D341Med (cell line): ENCODE measurements around the gene VKORC1L1.
A peak's percentile ranks its signal among the peaks of the same experiment; 100 is the strongest.
"Not testable (repeated sequence)": the region's sequence is repeated elsewhere in the genome, so short reads cannot be mapped to it uniquely, and the experiment has no call there.

Experiments used
- DNase-seq: peaks from one replicate; pipeline ENCODE4 v3.0.0; 2012; ENCODE audit warnings: low spot score

VKORC1L1 gene

GRCh38 chr7:65978891-65979582 is 106.2 kb downstream of the VKORC1L1 start:
- no peak for DNase-seq

DNA sequence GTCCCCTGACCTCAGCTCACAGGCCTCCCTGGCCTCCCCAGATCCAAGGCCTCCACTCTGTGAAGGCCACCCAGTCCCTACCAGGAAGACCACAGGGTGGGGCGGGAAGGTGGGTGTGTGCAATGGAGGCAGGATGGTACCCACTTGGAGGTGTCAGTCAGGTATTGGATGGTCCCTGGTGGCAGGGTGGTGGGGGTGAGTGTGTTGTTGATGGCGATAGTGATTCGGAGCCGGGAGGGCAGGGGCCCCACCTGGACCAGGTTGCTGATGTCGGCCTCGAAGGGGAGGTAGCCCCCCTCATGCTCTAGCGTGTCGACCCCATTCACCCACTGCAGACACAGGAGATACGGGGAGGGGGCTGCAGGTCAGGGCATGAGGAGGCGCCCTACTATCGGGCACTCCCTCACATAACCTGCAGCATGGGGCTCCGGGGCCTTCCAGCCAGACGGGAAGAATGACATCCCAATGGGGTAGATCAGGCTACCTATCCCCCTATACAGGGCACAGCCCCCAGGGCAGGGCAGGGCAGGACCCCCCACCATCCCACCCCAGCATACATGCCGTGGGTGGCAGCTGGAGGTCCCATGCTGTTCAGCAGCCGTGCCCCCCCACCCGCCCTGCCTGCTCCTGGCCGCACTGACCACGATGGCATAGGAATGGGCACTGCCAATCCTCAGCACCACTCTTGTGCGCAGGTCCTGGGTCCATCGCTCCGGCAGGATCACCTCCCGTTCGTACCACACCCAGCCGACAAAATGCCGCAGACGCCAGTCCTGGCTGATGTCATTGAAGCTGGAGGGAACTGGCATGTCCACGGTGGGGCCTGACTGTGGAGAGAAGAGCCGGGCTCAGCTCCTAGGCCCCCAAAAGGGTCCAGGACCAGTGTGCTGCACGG is 107.0 kb downstream of the VKORC1L1 start:
- no peak for DNase-seq

DNA sequence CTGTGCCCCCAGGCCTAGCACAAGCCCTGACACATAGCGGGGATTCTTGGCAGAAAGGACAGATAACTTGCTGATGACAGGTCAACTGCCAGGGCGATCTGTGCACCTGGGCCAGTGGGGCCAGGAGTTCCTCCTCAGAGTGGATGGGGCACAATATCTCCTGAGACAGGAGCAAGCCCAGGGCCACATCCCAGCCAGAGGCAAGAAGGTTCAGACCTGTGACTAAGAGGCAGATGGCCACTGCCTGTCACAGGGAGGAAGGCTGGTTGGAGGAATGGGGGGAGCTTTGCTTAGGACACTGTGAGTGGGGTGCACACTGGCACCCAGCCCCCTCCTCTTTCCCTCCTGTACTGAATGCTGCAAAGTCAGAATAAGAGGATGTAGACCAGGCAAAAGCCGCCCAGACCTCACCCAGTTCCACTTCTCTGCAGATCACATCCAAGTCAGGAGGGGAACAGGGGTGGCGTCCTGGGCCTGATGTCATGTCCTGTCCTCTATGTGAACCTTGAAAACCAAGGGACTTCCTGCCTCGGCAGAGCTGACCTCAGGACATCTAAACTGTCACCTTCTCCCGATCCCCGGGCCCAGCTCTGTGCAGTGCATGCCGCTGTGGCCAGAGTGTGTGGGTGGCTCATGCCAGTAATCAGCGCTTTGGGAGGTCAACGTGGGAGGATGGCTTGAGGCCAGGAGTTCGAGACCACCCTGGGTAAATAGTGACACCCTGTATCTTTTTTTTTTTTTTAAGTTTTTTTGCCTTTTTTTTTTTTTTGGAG is 107.8 kb downstream of the VKORC1L1 start:
- no peak for DNase-seq

DNA sequence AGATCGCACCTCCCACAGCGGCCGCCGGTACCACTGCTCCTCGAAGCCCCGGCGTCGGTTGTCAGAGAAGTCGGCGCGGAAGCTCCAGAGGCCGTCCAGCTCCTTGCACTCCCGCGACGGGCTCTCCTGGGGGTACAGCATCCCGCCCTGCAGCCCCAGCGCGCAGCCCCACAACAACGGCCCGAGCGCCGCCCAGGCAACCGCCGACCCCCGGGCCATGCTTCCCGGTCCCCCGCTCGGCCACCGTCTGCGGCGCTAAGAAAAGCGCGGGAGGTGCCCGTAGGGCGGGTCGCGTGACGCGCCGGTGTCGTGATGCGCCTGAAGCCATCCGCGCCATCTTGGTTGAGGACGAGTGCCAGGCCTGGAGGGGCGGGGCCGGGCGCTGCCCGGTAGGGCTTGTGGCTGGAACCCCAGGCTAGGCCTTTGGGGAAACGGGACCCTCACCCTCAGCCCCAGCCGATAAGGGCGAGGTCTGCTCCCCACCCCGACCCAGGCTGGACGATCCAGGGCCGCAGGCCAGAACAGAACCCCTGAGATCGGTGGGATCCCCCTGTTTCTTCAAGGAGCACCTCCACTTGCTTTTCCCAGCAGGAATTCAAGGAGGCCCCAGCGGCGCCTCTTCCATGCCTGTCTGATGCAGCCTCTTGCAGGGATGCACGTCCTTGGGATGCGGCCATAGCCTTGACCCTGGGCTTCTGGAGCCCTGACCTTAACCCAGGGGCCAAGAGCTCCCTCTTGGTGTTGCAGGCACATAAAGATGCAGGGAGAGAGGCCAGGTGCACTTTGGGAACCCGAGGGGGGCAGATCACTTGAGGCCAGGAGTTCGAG is 109.3 kb downstream of the VKORC1L1 start, which contains the start of gene GUSB:
TSS of gene GUSB (minus strand) at position 249 of the 828 bp plus-strand sequence. CDS start at position 219, 30 bp downstream.
- DNase-seq = peak; percentile 98

DNA sequence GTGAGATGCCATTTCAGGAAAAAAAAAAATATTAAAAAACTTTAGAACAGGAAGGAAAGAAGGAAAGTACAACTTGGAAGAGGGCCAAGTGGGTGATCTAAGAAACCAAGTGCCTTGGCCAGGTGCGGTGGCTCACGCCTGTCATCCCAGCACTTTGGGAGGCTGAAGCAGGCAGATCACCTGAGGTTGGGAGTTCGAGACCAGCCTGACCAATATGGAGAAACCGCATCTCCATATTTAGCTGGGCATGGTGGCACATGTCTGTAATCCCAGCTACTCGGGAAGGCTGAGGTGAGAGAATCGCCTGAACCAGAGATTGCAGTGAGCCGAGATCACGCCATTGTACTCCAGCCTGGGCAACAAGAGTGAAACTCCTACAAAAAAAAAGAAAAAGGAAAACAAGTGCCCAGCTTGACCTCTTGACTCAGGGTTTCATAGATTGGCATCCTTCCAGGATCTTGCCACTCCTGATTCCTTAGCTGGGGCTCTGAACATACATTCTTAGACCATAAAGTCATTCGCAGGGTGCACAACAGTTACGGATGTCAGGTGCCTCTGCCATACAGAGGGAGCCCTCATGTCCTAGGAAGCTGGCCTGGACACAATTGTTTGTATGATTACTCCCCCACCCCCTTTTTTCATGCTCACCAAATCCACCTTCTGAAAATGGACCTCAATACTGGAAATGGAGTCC is 111.2 kb downstream of the VKORC1L1 start:
- DNase-seq = no peak

DNA sequence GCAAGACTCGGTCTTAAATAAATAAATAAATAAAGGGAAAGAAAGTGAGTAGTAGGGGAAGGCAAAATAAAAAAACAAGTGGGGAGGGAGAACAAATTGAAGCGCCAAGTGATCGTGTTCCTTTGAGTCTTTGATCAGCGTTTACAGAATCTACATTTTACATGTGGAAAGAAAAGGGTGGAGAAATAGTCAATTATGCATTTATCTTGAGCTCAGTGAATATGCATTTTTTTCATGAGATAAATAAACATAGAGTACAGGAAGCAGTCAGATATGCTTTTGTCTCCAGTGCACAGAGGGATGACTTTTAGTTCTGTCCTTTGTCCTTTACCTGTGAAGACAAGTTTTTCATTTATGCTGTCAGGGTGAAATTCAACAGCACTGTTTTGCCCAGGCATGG is 115.2 kb downstream of the VKORC1L1 start:
- no peak for DNase-seq

DNA sequence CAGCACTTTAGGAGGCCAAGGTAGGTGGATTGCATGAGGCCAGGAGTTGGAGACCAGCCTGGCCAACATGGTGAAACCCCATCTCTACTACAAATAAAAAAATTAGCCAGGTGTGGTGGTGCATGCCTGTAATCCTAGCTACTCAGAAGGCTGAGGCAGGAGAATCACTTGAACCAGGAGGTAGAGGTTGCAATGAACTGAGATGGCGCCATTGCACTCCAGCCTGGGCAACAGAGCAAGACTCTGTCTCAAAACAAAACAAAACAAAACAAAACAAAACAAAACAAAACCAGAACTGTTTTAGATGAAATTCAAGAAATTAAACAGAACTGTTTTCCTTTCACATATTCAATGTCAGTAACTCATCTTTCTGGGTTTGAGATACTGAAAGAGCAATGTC is 115.6 kb downstream of the VKORC1L1 start:
- DNase-seq = not testable (repeated sequence)

DNA sequence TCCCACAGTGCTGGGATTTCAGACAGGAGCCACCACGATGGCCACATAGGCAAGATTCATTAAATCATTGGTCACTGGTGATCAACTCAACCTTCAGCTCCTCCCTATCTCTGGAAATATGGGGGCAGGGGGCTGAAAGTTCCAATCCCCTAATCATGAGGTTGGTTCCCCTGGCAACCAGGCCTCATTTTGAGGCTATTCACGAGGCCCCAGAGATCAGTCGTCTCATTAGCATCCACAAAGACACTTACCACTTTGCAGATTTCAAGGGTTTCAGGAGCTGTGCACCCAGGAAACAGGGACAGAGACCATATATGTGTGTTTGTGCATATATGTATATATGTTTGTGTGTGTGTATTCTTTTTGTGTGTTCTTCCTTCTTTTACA is 116.8 kb downstream of the VKORC1L1 start:
- DNase-seq = no peak

- DNase-seq = not testable (repeated sequence)
These were observed 119.0 kb downstream of the VKORC1L1 start for GRCh38 chr7:65991829-65992228.

DNA sequence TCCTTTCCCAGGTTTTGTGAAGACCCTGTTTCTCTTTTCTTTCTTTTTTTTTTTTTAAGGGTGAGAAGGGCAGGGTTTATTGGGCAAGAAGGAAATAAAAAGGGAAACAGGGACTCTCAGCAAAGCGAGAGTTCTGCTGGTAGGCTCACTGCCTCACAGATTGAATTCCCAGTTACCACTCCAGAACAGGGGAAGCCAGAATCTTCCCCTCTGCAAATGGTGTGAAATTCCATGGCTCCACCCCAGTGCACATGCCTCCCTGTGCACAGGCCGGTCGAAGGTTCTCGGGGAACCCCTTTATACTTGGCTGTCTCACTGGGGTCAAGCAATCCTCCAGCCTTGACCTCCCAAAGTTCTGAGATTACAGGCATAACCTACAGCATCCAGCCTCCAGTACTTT is 119.7 kb downstream of the VKORC1L1 start:
- DNase-seq = no peak

DNA sequence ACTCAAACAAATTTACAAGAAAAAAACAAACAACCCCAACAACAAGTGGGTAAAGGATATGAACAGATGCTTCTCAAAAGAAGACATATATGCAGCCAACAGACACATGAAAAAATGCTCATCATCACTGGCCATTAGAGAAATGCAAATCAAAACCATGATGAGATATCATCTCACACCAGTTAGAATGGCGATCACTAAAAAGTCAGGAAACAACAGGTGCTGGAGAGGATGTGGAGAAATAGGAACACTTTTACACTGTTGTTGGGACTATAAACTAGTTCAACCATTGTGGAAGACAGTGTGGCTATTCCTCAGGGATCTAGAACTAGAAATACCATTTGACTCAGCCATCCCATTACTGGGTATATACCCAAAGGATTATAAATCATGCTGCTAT is 122.1 kb downstream of the VKORC1L1 start:
- not testable (repeated sequence) for DNase-seq

DNA sequence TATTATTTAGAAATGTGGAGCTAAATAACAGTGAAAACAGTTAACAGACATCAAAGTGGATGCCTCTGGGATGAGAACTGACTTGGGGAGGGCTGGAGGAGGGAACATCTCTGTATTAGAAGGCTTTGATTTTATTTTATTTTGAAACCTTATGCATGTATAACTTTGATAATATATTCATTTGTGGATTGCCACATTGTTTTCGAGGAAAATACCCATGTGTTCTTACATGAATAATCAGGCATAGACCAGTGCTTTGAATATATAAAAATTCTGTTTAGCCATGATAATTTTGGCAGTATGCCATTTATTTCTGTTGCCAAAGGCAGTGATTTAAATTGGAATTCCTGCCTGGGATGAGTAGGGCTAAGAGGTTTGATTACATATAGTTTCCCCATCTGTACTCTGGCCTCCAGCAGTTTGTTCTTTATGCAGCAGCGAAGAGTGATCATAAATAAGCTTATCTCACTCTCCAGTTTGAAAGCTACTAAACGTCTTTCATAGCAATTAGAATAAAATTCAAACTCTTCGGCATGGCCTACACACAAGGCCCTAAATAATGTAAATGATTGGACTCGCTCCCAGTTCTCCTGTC is 128.0 kb downstream of the VKORC1L1 start:
- DNase-seq = not testable (repeated sequence)

- DNase-seq = not testable (repeated sequence)
These were observed 132.3 kb downstream of the VKORC1L1 start for GRCh38 chr7:66005115-66005671.

- no peak for DNase-seq
These were observed 134.4 kb downstream of the VKORC1L1 start for GRCh38 chr7:66007232-66007631.
